K562 (cell line): ENCODE data around the gene SAA2. TPM values are rescaled to one million over a fixed set of nuclear protein-coding genes. Genes with fewer than 3 reads are reported as not detected.

Experiments used
- ATAC-seq: fragments of 200-7000 bp; cut with Tn5 transposase; 3 replicates; pipeline ENCODE4 v1.9.1; 2020; ENCODE audit warnings: moderate library complexity
- BruUV-seq: library from RNA; stranded (reverse); fragments of 400-500 nt; replicated peaks from 2 replicates; lab custom pipeline; 2021; lab: Mats Ljungman, UMichigan
- CTCF ChIA-PET: fragments of 300-600 bp; formaldehyde crosslinking; extraction: SDS; loops from one replicate; lab custom pipeline; 2021; ENCODE audit warnings: low intra/inter-chr PET ratio; lab: Yijun Ruan, JAX
- POLR2A ChIA-PET: fragments of 300-600, 350-650 bp; sonication (Branson Sonifier 250); formaldehyde crosslinking; extraction: SDS; loops from one replicate; lab custom pipeline; 2021; ENCODE audit warnings: antibody characterized with exemption, inconsistent platforms; lab: Yijun Ruan, JAX
- DNase-seq, 4 experiments: peaks; one replicate each; pipeline versions ENCODE4 v3.0.0 to v3.0.0-alpha.2; 2011 to 2018; ENCODE audit warnings: low spot score in 3 of 4, mixed read lengths in 3 of 4; ENCODE audit errors: extremely low read depth in 1 of 4
- FAIRE-seq: peaks from 2 replicates; lab custom pipeline; 2011; peaks lifted over from hg19 to GRCh38; lab: Jason Lieb, UNC
- H2AFZ ChIP-seq: 2 replicates; pipeline ENCODE4 v1.6.0; 2011; ENCODE audit warnings: low read depth, low read length, control low read depth, inconsistent platforms
- H3K27ac ChIP-seq: fragments of 200-600 bp; 3 replicates; pipeline ENCODE4 v1.8.0; 2011; ENCODE audit warnings: low read depth, mild to moderate bottlenecking, control low read depth, inconsistent platforms, low read length, moderate library complexity, mixed read lengths; ENCODE audit errors: extremely low read depth
- H3K27me3 ChIP-seq, 2 experiments: fragments of 300-600 bp in 1 of 2; 2 replicates in 1 of 2; 3 replicates in 1 of 2; pipeline versions ENCODE4 v1.6.0 to v1.8.0; 2011; ENCODE audit warnings: inconsistent platforms in 2 of 2, low read length in 2 of 2, mild to moderate bottlenecking in 1 of 2, mixed read lengths in 1 of 2, moderate library complexity in 1 of 2; ENCODE audit not compliant: control insufficient read depth in 2 of 2, insufficient read depth in 2 of 2
- H3K36me3 ChIP-seq: fragments of 300-600 bp; 3 replicates; pipeline ENCODE4 v1.8.0; 2011; ENCODE audit warnings: mild to moderate bottlenecking, low read length, inconsistent platforms; ENCODE audit not compliant: control insufficient read depth, insufficient read depth
- H3K4me1 ChIP-seq, 2 experiments: fragments of 200-600 bp in 1 of 2; replicated peaks in 1 of 2; 2 replicates in 1 of 2; 3 replicates in 1 of 2; pipeline versions ENCODE4 v1.5.1 to v1.8.0; 2011; ENCODE audit warnings: inconsistent platforms in 2 of 2, low read length in 2 of 2, mild to moderate bottlenecking in 1 of 2, mixed read lengths in 1 of 2, moderate library complexity in 1 of 2; ENCODE audit not compliant: control insufficient read depth in 2 of 2, insufficient read depth in 2 of 2
- H3K4me2 ChIP-seq: 2 replicates; pipeline ENCODE4 v1.6.1; 2011; ENCODE audit warnings: low read length, control low read depth, inconsistent platforms, mixed read lengths; ENCODE audit not compliant: insufficient read depth
- H3K4me3 ChIP-seq: fragments of 200-600 bp; sonication (generic), shearing (Covaris generic); 2 replicates; pipeline ENCODE4 v1.5.1; 2016; ENCODE audit warnings: control low read depth, inconsistent platforms
- H3K79me2 ChIP-seq: fragments of 200-600 bp; 3 replicates; pipeline ENCODE4 v1.8.0; 2011; ENCODE audit warnings: low read length, inconsistent platforms; ENCODE audit not compliant: control insufficient read depth, insufficient read depth
- H3K9ac ChIP-seq, 2 experiments: 2 replicates each; pipeline versions ENCODE4 v1.6.0 to v1.6.1; 2011; ENCODE audit warnings: low read depth in 2 of 2, low read length in 2 of 2, control low read depth in 1 of 2, inconsistent platforms in 1 of 2, mild to moderate bottlenecking in 1 of 2, mixed read lengths in 1 of 2; ENCODE audit not compliant: insufficient read depth in 1 of 2
- H3K9me1 ChIP-seq: one replicate; pipeline ENCODE4 v1.6.0; 2011; ENCODE audit warnings: inconsistent platforms, mild to moderate bottlenecking, low read length, moderate library complexity; ENCODE audit not compliant: control insufficient read depth, insufficient read depth
- H3K9me3 ChIP-seq: replicated peaks from 2 replicates; pipeline ENCODE4 v1.5.1; 2011; ENCODE audit warnings: low read depth, low read length, inconsistent platforms; ENCODE audit not compliant: control insufficient read depth, insufficient read depth
- H4K20me1 ChIP-seq: replicated peaks from 2 replicates; pipeline ENCODE4 v1.6.1; 2011; ENCODE audit warnings: low read length, inconsistent platforms, mixed read lengths; ENCODE audit not compliant: control insufficient read depth, insufficient read depth
- GABPA ChIP-seq: fragments of 200-800 bp; sonication (Bioruptor generic); conservative IDR thresholded peaks from 2 replicates; pipeline ENCODE4 v1.6.1; 2016; ENCODE audit warnings: low read depth, missing genetic modification characterization, missing compliant biosample characterization
- NUFIP1 ChIP-seq: fragments of 450-650 bp; IDR thresholded peaks from 2 replicates; pipeline ENCODE4 v1.6.1; 2018; ENCODE audit not compliant: partially characterized antibody
- RBM34 ChIP-seq: fragments of 200-400 bp; formaldehyde crosslinking; IDR thresholded peaks from 2 replicates; pipeline ENCODE4 v1.6.1; 2018; ENCODE audit warnings: low read length, borderline replicate concordance; ENCODE audit not compliant: insufficient read depth
- ZKSCAN1 ChIP-seq: fragments of 150-350 bp; IDR thresholded peaks from 2 replicates; pipeline ENCODE4 v1.6.1; 2016; ENCODE audit warnings: low read depth, low read length
- ZNF766 ChIP-seq: fragments of 200-800 bp; sonication (Bioruptor generic); conservative IDR thresholded peaks from 2 replicates; pipeline ENCODE4 v1.6.1; 2016; ENCODE audit warnings: missing genetic modification characterization, missing compliant biosample characterization
- WGBS: fragments of 100-300 bp; shearing (Covaris generic); methylation state at CpG from one replicate; pipeline ENCODE4 v1.1.6; 2016; ENCODE audit warnings: low coverage, mixed read lengths; ENCODE audit not compliant: insufficient coverage; ENCODE audit errors: missing lambda C conversion rate; 5-methylcytosine and 5-hydroxymethylcytosine counted together
- in situ Hi-C: fragments of 300-500 bp; cut with MboI; formaldehyde crosslinking; loops from 4 replicates; pipeline ENCODE4 v1.15.0; 2018; ENCODE audit warnings: inconsistent platforms, mixed read lengths
- intact Hi-C: fragments of 100-400 bp; cut with micrococcal nuclease; formaldehyde crosslinking; loops from 2 replicates; pipeline ENCODE4 v1.14.2; 2022
- polyA plus RNA-seq, 8 experiments: library from polyadenylated mRNA; depleted of rRNA in 4 of 8; stranded (reverse) in 5 of 8; unstranded in 3 of 8; fragments of >200 nt; fragmentation: Nextera tagmentation in 2 of 8; fragmentation: Illumina TruSeq in 1 of 8; extraction: Ambion mirVana in 2 of 8; extraction: Trizol in 1 of 8; gene quantifications; 2 replicates each; pipeline versions ENCODE4 v1.2.1 to v1.2.3, GENCODE V29; 2011 to 2014; ENCODE audit warnings: inconsistent platforms in 1 of 8, missing spikeins in 1 of 8
- total RNA-seq, 7 experiments: library from RNA; depleted of rRNA in 6 of 7; stranded (reverse); fragments of >200 nt in 6 of 7; fragmentation: Illumina TruSeq in 2 of 7; extraction: Trizol in 2 of 7; gene quantifications; 2 replicates each; pipeline versions ENCODE4 v1.2.1 to v1.2.3, GENCODE V29; 2011 to 2021; ENCODE audit warnings: low replicate concordance in 1 of 7

SAA2 gene
- total and polyA plus RNA-seq, 9 of the 15 experiments (the other 6 are each of a cell fraction or from before 2014, with no cell fraction given): 4.6 TPM; not detected in 8

- WGBS: 89% methylated on average over 4 of the region's 4 CpGs
- Histone ChIP-seq H2AFZ (no peak overlapping the region), H3K9ac (no peak overlapping the region), H3K9me1 (no peaks in the 10 kb centered on the region), H3K4me2 (no peak overlapping the region), H3K4me3 (no peak overlapping the region), H3K4me1 (no peaks in the 10 kb centered on the region), H3K27me3 (no peaks in the 10 kb centered on the region), H4K20me1 (no peaks in the 10 kb centered on the region), H3K79me2 (no peaks in the 10 kb centered on the region), H3K9me3 (no peaks in the 10 kb centered on the region), H3K27ac (no peak overlapping the region), H3K36me3 (peaks cover 60% of the 10 kb centered on the region)
- POLR2A ChIA-PET: interaction anchor here (0.7 kb wide), 1 partner anchor 40 kb away, joined by 3 read pairs; no protein-coding TSS in a partner anchor
- intact Hi-C loops: no loop called here
- FAIRE-seq (no peak), ATAC-seq (no peak), DNase-seq (no peak)
- no TSS peak for BruUV-seq
- CTCF ChIA-PET: no interaction called here
- in situ Hi-C loops: no loop called here
- TF ChIP-seq RBM34 (no peak), NUFIP1 (no peak), GABPA (tag) (no peak), ZNF766 (CRISPR knock-in tag) (no peak), ZKSCAN1 (no peak)
These were observed 32.1 kb upstream of the SAA2 start for GRCh38 chr11:18280438-18281045.
